ENCODE measurements around the gene KNTC1. TPM values are rescaled to one million over a fixed set of nuclear protein-coding genes. Genes with fewer than 3 reads are reported as not detected.

KNTC1 gene
- total RNA-seq, 1 donor: 12.3 TPM

GRCh38 chr12:122656298-122656697 is 129.2 kb downstream of the KNTC1 start:
- DNase-seq (ENCODE audit: insufficient read length, low spot score, missing footprints): no peak
- Histone ChIP-seq H3K4me1 (ENCODE audit: insufficient read depth, low read length) (no peaks in the 10 kb centered on the region), H4K20me1 (ENCODE audit: insufficient read depth, low read length) (no peaks in the 10 kb centered on the region), H2AFZ (ENCODE audit: low read length) (no peak overlapping the region), H3K27ac (ENCODE audit: low read depth, low read length) (no peak overlapping the region), H3K79me2 (ENCODE audit: insufficient read depth, low read length) (no peaks in the 10 kb centered on the region), H3K4me3 (ENCODE audit: insufficient read depth, low read length) (no peak overlapping the region), H3K27me3 (ENCODE audit: insufficient read depth, low read length) (no peaks in the 10 kb centered on the region), H3K9me3 (ENCODE audit: low read depth, low read length) (no peaks in the 10 kb centered on the region), H3K36me3 (ENCODE audit: insufficient read depth, low read length) (no peaks in the 10 kb centered on the region), H3K4me2 (ENCODE audit: insufficient read depth, low read length) (no peak overlapping the region)
- TF ChIP-seq CTCF (IDR thresholded peaks at IDR 0.05; ENCODE audit: extremely low read depth, low read depth, low read length): no peak

- no peak for TF ChIP-seq CTCF (IDR thresholded peaks at IDR 0.05; ENCODE audit: extremely low read depth, low read depth, low read length)
- Histone ChIP-seq H3K4me2 (ENCODE audit: insufficient read depth, low read length) (no peak overlapping the region), H3K36me3 (ENCODE audit: insufficient read depth, low read length) (no peaks in the 10 kb centered on the region), H3K9me3 (ENCODE audit: low read depth, low read length) (no peaks in the 10 kb centered on the region), H4K20me1 (ENCODE audit: insufficient read depth, low read length) (no peaks in the 10 kb centered on the region), H2AFZ (ENCODE audit: low read length) (no peak overlapping the region), H3K27ac (ENCODE audit: low read depth, low read length) (no peak overlapping the region), H3K79me2 (ENCODE audit: insufficient read depth, low read length) (no peaks in the 10 kb centered on the region), H3K4me1 (ENCODE audit: insufficient read depth, low read length) (no peaks in the 10 kb centered on the region), H3K4me3 (ENCODE audit: insufficient read depth, low read length) (no peak overlapping the region), H3K27me3 (ENCODE audit: insufficient read depth, low read length) (no peaks in the 10 kb centered on the region)
- DNase-seq (ENCODE audit: insufficient read length, low spot score, missing footprints): no peak
These were observed 132.5 kb downstream of the KNTC1 start for GRCh38 chr12:122659579-122659978.

GRCh38 chr12:122661246-122661645 is 134.2 kb downstream of the KNTC1 start:
- Histone ChIP-seq H3K79me2 (ENCODE audit: insufficient read depth, low read length) (no peaks in the 10 kb centered on the region), H3K4me3 (ENCODE audit: insufficient read depth, low read length) (no peak overlapping the region), H3K27ac (ENCODE audit: low read depth, low read length) (no peak overlapping the region), H3K4me1 (ENCODE audit: insufficient read depth, low read length) (no peaks in the 10 kb centered on the region), H3K36me3 (ENCODE audit: insufficient read depth, low read length) (no peaks in the 10 kb centered on the region), H3K27me3 (ENCODE audit: insufficient read depth, low read length) (no peaks in the 10 kb centered on the region), H4K20me1 (ENCODE audit: insufficient read depth, low read length) (no peaks in the 10 kb centered on the region), H3K4me2 (ENCODE audit: insufficient read depth, low read length) (no peak overlapping the region), H3K9me3 (ENCODE audit: low read depth, low read length) (no peaks in the 10 kb centered on the region), H2AFZ (ENCODE audit: low read length) (no peak overlapping the region)
- DNase-seq (ENCODE audit: insufficient read length, low spot score, missing footprints): no peak
- TF ChIP-seq CTCF (IDR thresholded peaks at IDR 0.05; ENCODE audit: extremely low read depth, low read depth, low read length): no peak

GRCh38 chr12:122661938-122662337 is 134.9 kb downstream of the KNTC1 start:
- Histone ChIP-seq H3K4me3 (ENCODE audit: insufficient read depth, low read length) (no peak overlapping the region), H3K4me2 (ENCODE audit: insufficient read depth, low read length) (no peak overlapping the region), H3K79me2 (ENCODE audit: insufficient read depth, low read length) (no peaks in the 10 kb centered on the region), H2AFZ (ENCODE audit: low read length) (no peak overlapping the region), H3K9me3 (ENCODE audit: low read depth, low read length) (no peaks in the 10 kb centered on the region), H3K36me3 (ENCODE audit: insufficient read depth, low read length) (no peaks in the 10 kb centered on the region), H3K27ac (ENCODE audit: low read depth, low read length) (no peak overlapping the region), H3K27me3 (ENCODE audit: insufficient read depth, low read length) (no peaks in the 10 kb centered on the region), H3K4me1 (ENCODE audit: insufficient read depth, low read length) (no peaks in the 10 kb centered on the region), H4K20me1 (ENCODE audit: insufficient read depth, low read length) (no peaks in the 10 kb centered on the region)
- no peak for TF ChIP-seq CTCF (IDR thresholded peaks at IDR 0.05; ENCODE audit: extremely low read depth, low read depth, low read length)
- DNase-seq (ENCODE audit: insufficient read length, low spot score, missing footprints): no peak
